Left lobe of liver (tissue), 2 donors: ENCODE data around the gene BEST4. TPM values are rescaled to one million over a fixed set of nuclear protein-coding genes. Genes with fewer than 3 reads are reported as not detected.
"Not testable (repeated sequence)": the region's sequence is repeated elsewhere in the genome, so short reads cannot be mapped to it uniquely, and the experiment has no call there.

Experiments used
- ATAC-seq: fragments of 200-7000 bp; cut with Tn5 transposase; one replicate; pipeline ENCODE4 v1.9.1; 2020; ENCODE audit warnings: mild to moderate bottlenecking, moderate library complexity
- DNase-seq: peaks from one replicate; pipeline ENCODE4 v3.0.0-alpha.2; 2020; ENCODE audit warnings: low spot score
- total RNA-seq: library from RNA; stranded (reverse); gene quantifications from one replicate; pipeline ENCODE4 v1.2.1, GENCODE V29; 2021
- donor health status: DM: no; HTN: no; CAD: no; lungs with moderate emphysema.
- donor health status: DM: no; HTN: yes; CAD: no.

Gene BEST4
- total RNA-seq, 1 donor from 2014 or later, result 0.10 TPM

DNA sequence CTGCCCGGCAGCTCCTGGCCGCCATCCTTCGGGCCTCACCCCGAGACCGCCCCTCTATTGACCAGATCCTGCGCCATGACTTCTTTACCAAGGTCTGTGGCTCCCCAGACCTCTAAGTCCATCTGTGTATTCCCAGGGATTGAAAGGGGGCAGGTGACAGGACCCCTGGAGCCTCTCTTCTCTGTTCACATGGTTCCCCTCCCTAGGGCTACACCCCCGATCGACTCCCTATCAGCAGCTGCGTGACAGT, 15.0 kb upstream of the BEST4 start:
- no peak for ATAC-seq
- no peak for DNase-seq

GRCh38 chr1:44802306-44803061, 14.5 kb upstream of the BEST4 start:
- DNase-seq (no peak), ATAC-seq (no peak)

DNA sequence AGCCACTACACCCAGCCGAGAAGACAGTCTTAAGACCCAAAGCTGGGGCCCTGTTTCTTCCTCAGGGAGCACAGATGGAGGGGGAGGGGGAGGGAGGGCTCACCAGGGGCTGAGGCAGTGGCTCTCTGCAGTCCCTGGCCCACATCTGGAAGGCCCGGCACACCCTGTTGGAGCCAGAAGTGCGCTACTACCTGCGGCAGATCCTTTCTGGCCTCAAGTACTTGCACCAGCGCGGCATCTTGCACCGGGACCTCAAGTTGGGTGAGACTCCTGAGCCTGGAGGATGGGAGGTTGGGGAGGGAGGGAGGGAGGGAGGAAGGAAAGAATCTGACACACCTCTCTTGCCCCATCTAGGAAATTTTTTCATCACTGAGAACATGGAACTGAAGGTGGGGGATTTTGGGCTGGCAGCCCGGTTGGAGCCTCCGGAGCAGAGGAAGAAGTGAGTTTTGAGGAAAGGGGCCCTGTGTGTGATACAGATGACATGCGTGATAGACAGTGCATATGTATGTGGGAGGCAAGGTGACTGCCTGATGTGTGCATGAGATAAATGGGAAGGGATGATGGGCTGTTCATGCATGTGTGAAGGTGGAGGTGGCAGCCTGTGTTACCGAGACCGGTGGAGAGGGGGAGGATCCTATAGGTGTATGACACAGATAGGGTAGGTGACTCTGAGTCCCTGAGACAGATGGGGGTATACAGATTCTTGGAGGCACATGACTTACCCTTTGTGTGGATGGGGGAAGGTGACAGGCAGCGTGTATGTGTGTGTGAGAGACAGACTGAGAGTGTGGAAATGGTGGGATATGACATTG, 13.7 kb upstream of the BEST4 start:
- ATAC-seq (no peak), DNase-seq (no peak)

- ATAC-seq, result peak; percentile 94
- DNase-seq, result peak; percentile 98
Observed at GRCh38 chr1:44799770-44800584, 12.0 kb upstream of the BEST4 start, which contains the start of gene PLK3. Gene PLK3, plus strand, starts transcription at chr1:44800377. Its CDS starts 87 bp downstream, at chr1:44800464.

DNA sequence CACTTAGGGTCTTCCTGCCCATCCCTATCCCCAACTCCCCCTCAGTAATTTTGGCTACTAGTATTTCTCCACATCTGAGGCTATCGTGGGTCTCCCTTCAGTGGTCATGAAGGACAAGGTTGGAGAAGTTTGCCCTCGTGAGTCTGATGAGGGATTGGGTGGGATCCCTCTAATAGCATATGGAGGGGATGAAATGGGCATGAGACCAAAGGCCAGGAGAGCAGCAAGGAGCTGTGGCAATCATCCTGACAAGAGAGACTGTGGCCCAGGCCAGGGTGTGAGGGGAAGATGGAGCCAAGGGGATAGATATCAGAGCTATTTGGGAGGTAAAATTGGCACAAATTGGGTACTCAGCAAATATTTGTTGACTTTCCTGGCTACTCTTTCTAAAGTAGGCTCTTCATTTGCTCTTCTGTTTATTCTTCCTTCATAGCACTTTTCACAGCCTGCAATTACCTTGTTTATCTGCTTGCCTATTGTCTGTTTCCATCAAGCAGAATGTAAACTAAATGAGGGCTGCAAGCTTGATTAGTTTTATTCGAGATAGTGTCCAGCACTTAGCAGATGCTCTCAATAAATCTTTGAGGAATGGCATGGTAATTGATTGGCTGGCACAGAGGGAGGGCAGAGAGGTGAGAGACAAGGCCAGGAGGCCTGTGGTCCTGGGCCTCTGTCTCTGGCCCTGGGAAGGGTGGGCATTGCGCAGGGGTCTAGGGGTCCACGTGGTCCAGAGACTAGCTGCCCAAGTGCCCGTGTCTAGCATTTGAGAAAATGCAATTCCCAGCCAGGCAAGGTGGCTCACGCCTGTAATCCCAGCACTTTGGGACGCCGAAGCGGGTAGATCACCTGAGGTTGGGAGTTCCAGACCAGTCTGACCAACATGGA, 10.8 kb upstream of the BEST4 start:
- ATAC-seq (no peak), DNase-seq (no peak)

DNA sequence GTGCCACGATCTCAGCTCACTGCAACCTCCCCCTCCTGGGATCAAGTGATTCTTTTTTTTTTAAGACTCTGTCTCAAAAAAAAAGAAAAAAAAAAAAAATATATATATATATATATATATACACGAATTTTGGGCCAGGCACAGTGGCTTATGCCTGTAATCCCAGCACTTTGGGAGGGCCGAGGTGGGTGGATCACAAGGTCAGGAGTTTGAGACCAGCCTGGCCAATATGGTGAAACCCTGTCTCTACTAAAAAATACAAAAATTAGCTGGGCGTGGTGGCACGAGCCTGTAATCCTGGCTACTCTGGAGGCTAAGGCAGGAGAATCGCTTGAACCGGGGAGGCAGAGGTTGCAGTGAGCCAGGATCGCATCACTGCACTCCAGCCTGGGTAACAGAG, 9.9 kb upstream of the BEST4 start:
- DNase-seq, result not testable (repeated sequence)

DNA sequence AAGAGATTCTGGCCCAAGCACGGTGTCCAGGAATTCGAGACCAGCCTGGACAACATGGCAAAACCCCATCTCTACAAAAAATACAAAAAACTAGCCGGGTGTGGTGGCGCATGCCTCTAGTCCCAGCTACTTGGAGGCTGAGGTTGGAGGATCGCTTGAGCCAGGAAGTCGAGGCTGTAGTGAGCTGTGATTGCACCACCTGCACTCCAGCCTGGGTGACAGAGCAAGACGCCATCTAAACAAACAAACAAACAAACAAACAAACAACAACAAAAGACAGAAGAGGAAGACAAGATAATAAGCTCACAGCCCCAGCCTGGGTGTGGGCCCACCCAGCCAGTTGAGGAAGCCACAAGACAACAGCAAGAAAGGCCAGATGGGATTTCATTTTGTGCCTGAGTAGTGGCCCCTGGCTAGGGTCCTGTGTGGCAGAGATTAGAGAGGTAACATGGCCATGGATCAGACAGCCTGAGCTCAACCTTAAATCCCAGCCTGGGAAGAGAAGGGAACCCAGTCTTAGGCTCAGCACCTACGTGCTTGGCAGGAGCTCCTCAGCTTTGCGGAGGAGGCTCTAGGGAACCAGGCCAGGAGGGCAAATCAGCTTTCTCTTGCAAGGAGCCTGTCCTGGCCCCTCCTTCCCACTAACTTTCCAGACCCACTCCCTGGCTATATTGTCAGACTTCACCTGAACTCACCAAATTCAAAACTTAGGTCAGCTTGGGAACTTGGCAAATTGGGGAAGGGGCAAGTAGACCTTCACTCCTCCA, 4.9 kb upstream of the BEST4 start:
- no peak for ATAC-seq
- peak; percentile 34 for DNase-seq

More for the DNA sequence above, 9.9 kb upstream of the BEST4 start:
- not testable (repeated sequence) for ATAC-seq

DNA sequence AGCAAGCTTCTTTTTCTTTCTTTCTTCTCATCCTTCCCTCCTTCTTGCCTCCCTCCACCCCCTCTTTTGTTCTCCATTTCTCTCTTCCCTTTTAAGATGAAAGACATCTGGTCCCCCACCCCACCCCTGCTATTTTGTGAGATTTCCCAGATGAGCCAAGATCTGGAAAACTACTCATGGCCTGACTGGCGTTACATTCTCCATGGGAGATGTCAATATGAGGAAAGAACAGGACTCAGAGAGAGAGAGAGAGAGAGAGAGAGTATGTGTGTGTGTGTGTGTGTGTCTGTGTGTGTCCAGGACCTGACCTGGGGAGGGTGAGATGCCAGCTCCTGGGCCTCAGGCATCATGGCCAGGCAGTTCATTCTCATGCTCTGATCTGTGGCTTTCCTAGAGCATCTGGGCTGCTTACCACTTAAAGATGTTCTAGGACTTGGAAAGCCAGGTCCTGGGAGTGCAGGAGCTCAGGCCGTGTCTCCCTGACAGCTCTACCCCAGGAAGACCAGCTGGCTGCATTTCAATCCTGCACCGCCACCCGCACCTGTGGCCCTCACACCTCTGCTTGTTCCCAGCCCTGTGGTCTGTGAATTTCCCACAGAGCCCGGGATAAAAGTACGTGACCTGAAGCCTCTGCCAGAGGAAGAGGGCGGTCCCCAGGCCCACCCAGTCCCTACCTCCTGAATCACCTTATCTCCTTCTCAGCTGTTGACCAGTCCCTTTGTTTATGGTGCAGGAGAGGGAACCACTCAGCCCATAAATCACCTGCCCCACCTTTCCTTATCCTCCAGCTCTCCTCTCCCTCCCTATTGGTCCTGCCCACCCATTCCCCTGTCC, 3.2 kb upstream of the BEST4 start:
- DNase-seq, result no peak
- ATAC-seq, result no peak

DNA sequence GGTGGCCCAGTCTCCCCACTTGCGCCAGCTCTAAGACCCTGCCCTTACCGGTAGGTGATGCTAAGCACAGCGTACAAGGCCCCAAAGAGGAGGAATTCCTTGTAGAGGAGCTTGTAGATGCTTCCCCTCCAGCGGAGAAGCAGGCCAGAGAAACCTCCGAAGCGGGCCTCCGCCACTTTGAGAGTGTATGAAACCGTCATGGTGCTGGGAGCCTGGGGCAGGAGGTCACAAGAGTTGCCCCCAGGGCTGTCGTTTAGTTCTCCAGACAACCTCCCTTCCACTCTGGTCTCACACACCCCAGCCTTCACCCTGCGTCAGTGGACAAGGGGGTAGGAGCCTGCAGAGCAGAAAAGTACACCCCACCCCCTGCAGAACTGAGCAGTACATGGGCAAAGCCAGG, 464 bp downstream of the BEST4 start:
- DNase-seq, result no peak

GRCh38 chr1:44786841-44787426, 1.0 kb downstream of the BEST4 start:
- DNase-seq, result no peak
- ATAC-seq, result no peak

More for the DNA sequence above, 464 bp downstream of the BEST4 start:
- ATAC-seq, result no peak

GRCh38 chr1:44786138-44786840, 1.7 kb downstream of the BEST4 start:
- DNase-seq, result no peak
- ATAC-seq, result peak; percentile 81

- DNase-seq, result no peak
- no peak for ATAC-seq
Observed at GRCh38 chr1:44785501-44786137, 2.4 kb downstream of the BEST4 start.

GRCh38 chr1:44785029-44785380, 3.0 kb downstream of the BEST4 start:
- ATAC-seq (no peak), DNase-seq (no peak)

GRCh38 chr1:44784094-44785028, 3.6 kb downstream of the BEST4 start:
- DNase-seq, result no peak
- ATAC-seq, result peak; percentile 23

DNA sequence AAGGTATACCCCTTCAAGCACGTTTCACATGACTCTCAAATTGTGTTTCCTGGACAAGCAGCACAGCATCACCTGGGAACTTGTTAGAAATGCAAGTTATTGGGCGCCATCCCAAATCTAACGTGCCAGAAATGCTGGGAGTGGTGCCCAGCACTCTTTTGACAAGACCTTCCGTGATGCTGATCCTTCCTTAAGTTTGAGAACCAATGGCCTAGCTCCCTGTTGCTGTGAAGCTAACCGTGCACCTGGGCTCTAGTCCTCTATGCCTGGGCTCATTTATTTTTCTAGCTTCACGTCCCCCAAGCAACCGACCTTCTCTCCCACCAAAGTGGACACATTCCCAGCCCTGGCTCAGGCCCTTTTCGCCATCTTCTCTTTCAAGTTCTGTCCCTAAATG, 4.3 kb downstream of the BEST4 start:
- ATAC-seq (peak; percentile 8), DNase-seq (no peak)

DNA sequence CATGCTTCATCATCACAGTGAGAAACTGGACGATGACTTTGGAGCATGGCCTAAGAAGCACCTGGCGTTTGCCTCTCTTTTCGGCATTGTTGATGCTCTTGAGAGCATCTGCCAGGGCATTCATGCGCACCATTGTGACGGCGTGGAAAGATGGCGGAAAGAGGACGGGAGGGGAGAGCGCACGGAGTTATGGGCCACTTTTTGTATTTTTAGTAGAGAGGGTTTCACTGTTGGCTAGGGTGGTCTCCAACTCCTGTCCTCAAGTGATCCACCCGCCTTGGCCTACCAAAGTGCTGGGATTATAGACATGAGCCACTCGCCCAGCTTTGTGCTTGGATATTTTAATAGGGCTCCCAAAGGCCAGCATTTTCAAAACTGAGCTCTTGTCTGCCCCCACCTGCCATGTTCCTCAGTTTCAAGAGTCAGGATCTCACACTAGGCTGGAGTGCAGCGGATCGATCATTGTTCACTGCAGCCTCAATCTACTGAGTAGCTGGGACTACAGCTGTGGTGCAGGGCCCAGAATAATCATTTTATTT, 7.3 kb downstream of the BEST4 start:
- no peak for ATAC-seq
- no peak for DNase-seq
